ENCODE measurements around the gene GEMIN4. TPM values are rescaled to one million over a fixed set of nuclear protein-coding genes. Genes with fewer than 3 reads are reported as not detected.

GEMIN4 gene
- total RNA-seq = 10 to 100 TPM; 10.5 to 70.3 (median 12.4) TPM

- 0% methylated on average over 34 of the region's 87 CpGs; no CpG with 5 or more reads in 1 of the 2 donors for WGBS, 2 donors (ENCODE audit: low coverage in 1 of 2)
- intact Hi-C loops (cut with DNase I; ENCODE audit: low total_unique reads) = no loop called here
Observed at GRCh38 chr17:752002-752619, at the start of gene GEMIN4. TSS of gene GEMIN4 (minus strand) at chr17:752264. CDS start at chr17:752142, 122 bp downstream.

GRCh38 chr17:801660-802059 lies 49.6 kb upstream of the GEMIN4 start:
- no peaks in the 10 kb centered on the region for H3K27me3 ChIP-seq
- in situ Hi-C loops (cut with MboI; ENCODE audit: low pct_ligation_motif_present in 1 of 4, low pct_unique_long_range_greater_than_20kb in 1 of 4, low sequenced_read_pairs in 3 of 4) (no loop called here), intact Hi-C loops (cut with DNase I; ENCODE audit: low total_unique reads) (no loop called here)
- TF ChIP-seq CTCF (IDR thresholded peaks at IDR 0.05) (no peak), POLR2AphosphoS5 (IDR thresholded peaks at IDR 0.05) (no peak), EP300 (IDR thresholded peaks at IDR 0.05; ENCODE audit: low read depth) (no peak), POLR2A (IDR thresholded peaks at IDR 0.05) (no peak)
- no peak for DNase-seq
- no peak overlapping the region for H3K4me3 ChIP-seq
- no peaks in the 10 kb centered on the region for H3K9me3 ChIP-seq
- WGBS, 2 donors (ENCODE audit: low coverage in 1 of 2) = 59% methylated on average over 6 of the region's 6 CpGs; no CpG with 5 or more reads in 1 of the 2 donors
- no peak overlapping the region for H3K27ac ChIP-seq
- H3K4me1 ChIP-seq = no peaks in the 10 kb centered on the region
- H3K36me3 ChIP-seq = no peaks in the 10 kb centered on the region

More at GRCh38 chr17:752002-752619, at the start of gene GEMIN4:
- no peaks in the 10 kb centered on the region for H3K36me3 ChIP-seq
- H3K4me3 ChIP-seq = peak within 1 kb of the TSS; percentile 64 to 91 (median 80)
- peak; percentile 95 for DNase-seq
- H3K9me3 ChIP-seq = no peaks in the 10 kb centered on the region
- in situ Hi-C loops (cut with MboI; ENCODE audit: low pct_ligation_motif_present in 1 of 4, low pct_unique_long_range_greater_than_20kb in 1 of 4, low sequenced_read_pairs in 3 of 4) = no loop called here
- H3K27me3 ChIP-seq = no peaks in the 10 kb centered on the region
- TF ChIP-seq POLR2A (IDR thresholded peaks at IDR 0.05) (peak; percentile 65), CTCF (IDR thresholded peaks at IDR 0.05) (peak; percentile 91 to 98 (median 94)), POLR2AphosphoS5 (IDR thresholded peaks at IDR 0.05) (peak; percentile 80 to 86 (median 86)), EP300 (IDR thresholded peaks at IDR 0.05; ENCODE audit: low read depth) (no peak)
- peaks cover 7 to 22% (median 16%) of the 10 kb centered on the region in 4 donors for H3K4me1 ChIP-seq
- H3K27ac ChIP-seq = peak within 1 kb of the TSS; percentile 82 to 88 (median 84)

- Histone ChIP-seq H3K9me3 (no peaks in the 10 kb centered on the region), H3K36me3 (no peaks in the 10 kb centered on the region), H3K27me3 (no peaks in the 10 kb centered on the region), H3K4me1 (no peaks in the 10 kb centered on the region), H3K27ac (no peak overlapping the region), H3K4me3 (no peak overlapping the region)
- 79 to 82% methylated on average over 8 to 39 of the region's 39 CpGs for WGBS, 2 donors (ENCODE audit: low coverage in 1 of 2)
- in situ Hi-C loops (cut with MboI; ENCODE audit: low pct_ligation_motif_present in 1 of 4, low pct_unique_long_range_greater_than_20kb in 1 of 4, low sequenced_read_pairs in 3 of 4) (no loop called here), intact Hi-C loops (cut with DNase I; ENCODE audit: low total_unique reads) (no loop called here)
- no peak for DNase-seq
- TF ChIP-seq CTCF (IDR thresholded peaks at IDR 0.05) = no peak
- no peak for TF ChIP-seq POLR2AphosphoS5 (IDR thresholded peaks at IDR 0.05)
- no peak for TF ChIP-seq EP300 (IDR thresholded peaks at IDR 0.05; ENCODE audit: low read depth)
- TF ChIP-seq POLR2A (IDR thresholded peaks at IDR 0.05) = no peak
Observed at GRCh38 chr17:800446-801242, 48.6 kb upstream of the GEMIN4 start.

GRCh38 chr17:799261-799660 lies 47.2 kb upstream of the GEMIN4 start:
- no peaks in the 10 kb centered on the region for H3K9me3 ChIP-seq
- H3K4me1 ChIP-seq = peaks cover 0 to 13% (median 9%) of the 10 kb centered on the region in 4 donors
- H3K36me3 ChIP-seq = no peaks in the 10 kb centered on the region
- H3K27me3 ChIP-seq = no peaks in the 10 kb centered on the region
- in situ Hi-C loops (cut with MboI; ENCODE audit: low pct_ligation_motif_present in 1 of 4, low pct_unique_long_range_greater_than_20kb in 1 of 4, low sequenced_read_pairs in 3 of 4) (loop anchor here in 2 of 4 donors (10.0 kb wide), 1 partner anchor 186 kb away; no protein-coding TSS in a partner anchor), intact Hi-C loops (cut with DNase I; ENCODE audit: low total_unique reads) (no loop called here)
- no peak overlapping the region for H3K27ac ChIP-seq
- TF ChIP-seq EP300 (IDR thresholded peaks at IDR 0.05; ENCODE audit: low read depth) = no peak
- TF ChIP-seq POLR2A (IDR thresholded peaks at IDR 0.05) = no peak
- no peak for TF ChIP-seq CTCF (IDR thresholded peaks at IDR 0.05)
- TF ChIP-seq POLR2AphosphoS5 (IDR thresholded peaks at IDR 0.05) = no peak
- no peak overlapping the region for H3K4me3 ChIP-seq
- no peak for DNase-seq
- 79% methylated on average over 11 of the region's 11 CpGs; no CpG with 5 or more reads in 1 of the 2 donors for WGBS, 2 donors (ENCODE audit: low coverage in 1 of 2)

All from transverse colon (tissue), 4 donors.